ENCODE measurements around the gene PAPPA. TPM values are rescaled to one million over a fixed set of nuclear protein-coding genes. Genes with fewer than 3 reads are reported as not detected.

The PAPPA gene
- total and polyA plus RNA-seq, 8 donors, result 0.45 to 11.7 (median 1.9) TPM

DNA sequence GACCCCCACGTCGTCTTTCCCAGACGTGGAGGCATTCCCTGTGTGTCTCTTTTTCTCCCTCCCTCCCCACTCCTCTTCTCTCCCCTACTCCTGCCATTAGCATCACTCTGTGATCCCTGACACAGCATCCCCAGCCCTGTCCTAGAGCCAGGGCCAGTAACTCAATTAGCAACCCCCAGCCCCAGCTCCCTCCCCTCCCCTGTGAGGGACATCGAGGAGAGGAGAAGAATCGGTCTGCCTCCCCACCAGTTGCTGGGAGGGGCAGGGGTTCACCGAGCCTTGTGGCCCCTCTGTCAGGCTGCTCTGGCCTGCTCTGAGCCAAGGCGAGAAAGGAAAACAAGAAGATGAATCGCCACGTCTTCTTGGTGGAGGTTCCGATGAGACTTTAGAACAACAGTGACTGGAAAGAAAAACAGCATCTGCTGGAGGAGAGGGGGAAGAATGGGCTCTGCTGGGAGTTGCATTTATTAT, 123.1 kb downstream of the PAPPA start:
- TF ChIP-seq POLR2AphosphoS5 (IDR thresholded peaks at IDR 0.05) (no peak), POLR2A (IDR thresholded peaks at IDR 0.05) (no peak), EP300 (IDR thresholded peaks at IDR 0.05) (no peak)
- TF ChIP-seq, protein P1, sequence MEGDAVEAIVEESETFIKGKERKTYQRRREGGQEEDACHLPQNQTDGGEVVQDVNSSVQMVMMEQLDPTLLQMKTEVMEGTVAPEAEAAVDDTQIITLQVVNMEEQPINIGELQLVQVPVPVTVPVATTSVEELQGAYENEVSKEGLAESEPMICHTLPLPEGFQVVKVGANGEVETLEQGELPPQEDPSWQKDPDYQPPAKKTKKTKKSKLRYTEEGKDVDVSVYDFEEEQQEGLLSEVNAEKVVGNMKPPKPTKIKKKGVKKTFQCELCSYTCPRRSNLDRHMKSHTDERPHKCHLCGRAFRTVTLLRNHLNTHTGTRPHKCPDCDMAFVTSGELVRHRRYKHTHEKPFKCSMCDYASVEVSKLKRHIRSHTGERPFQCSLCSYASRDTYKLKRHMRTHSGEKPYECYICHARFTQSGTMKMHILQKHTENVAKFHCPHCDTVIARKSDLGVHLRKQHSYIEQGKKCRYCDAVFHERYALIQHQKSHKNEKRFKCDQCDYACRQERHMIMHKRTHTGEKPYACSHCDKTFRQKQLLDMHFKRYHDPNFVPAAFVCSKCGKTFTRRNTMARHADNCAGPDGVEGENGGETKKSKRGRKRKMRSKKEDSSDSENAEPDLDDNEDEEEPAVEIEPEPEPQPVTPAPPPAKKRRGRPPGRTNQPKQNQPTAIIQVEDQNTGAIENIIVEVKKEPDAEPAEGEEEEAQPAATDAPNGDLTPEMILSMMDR (IDR thresholded peaks at IDR 0.05), result no peak
- WGBS, 5 donors, result 31 to 52% (median 46%) methylated on average over 10 of the region's 10 CpGs
- H3K4me1 ChIP-seq, result no peaks in the 10 kb centered on the region
- H3K36me3 ChIP-seq, result no peaks in the 10 kb centered on the region
- DNase-seq, result peak in 1 of 2 donors; percentile 20
- H3K27me3 ChIP-seq, result no peaks in the 10 kb centered on the region
- no peak overlapping the region for H3K27ac ChIP-seq
- intact Hi-C loops (cut with DNase I; ENCODE audit: low total_unique reads), result no loop called here
- no peak overlapping the region for H3K4me3 ChIP-seq
- no peaks in the 10 kb centered on the region for H3K9me3 ChIP-seq

DNA sequence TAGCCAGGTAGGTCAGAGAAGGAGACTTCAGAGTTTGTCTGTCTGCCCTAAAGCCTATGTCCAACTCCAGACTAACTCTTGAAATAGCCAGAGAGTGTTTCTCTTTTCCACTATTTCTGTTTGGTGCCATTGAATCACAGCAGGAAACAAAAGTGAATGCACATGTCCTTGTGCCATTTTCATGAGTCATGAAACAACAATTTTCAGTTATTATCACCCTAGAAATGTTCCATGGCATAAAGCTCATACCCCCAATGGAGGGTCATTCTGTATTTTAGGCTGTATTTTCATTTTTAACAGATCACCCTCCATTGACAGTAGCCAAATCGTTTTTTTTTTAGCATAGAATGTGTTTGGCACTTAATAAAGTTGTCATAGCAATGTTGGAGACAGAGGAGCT, 124.7 kb downstream of the PAPPA start:
- Histone ChIP-seq H3K27me3 (no peaks in the 10 kb centered on the region), H3K36me3 (no peaks in the 10 kb centered on the region), H3K4me3 (no peak overlapping the region), H3K4me1 (no peaks in the 10 kb centered on the region), H3K27ac (no peak overlapping the region), H3K9me3 (no peaks in the 10 kb centered on the region)
- intact Hi-C loops (cut with DNase I; ENCODE audit: low total_unique reads), result no loop called here
- WGBS, 5 donors, result 36 to 54% (median 48%) methylated on average over 1 of the region's 1 CpG
- no peak for DNase-seq
- TF ChIP-seq POLR2AphosphoS5 (IDR thresholded peaks at IDR 0.05) (no peak), EP300 (IDR thresholded peaks at IDR 0.05) (no peak)
- TF ChIP-seq, protein P1 (IDR thresholded peaks at IDR 0.05), result no peak

DNA sequence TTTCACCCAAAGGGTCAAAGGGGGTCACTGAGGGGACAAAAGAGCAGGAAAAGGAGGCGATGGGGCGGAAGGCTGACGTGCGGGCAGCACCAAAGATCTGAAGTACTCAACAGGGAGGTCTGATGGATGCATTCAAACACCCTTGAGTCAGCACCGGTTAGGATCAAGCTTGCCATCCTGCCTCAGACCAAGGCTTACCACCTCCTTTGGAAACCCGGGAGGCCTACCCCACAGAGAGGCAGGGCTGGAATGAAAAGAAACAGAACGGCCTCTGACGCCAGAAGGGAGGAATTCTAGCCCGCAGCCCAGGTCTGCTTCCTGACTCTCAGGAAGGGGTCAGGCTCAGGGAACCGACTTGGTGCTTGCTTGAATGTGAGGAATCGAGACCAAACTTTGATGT, 125.6 kb downstream of the PAPPA start:
- Histone ChIP-seq H3K4me3 (no peak overlapping the region), H3K4me1 (no peaks in the 10 kb centered on the region), H3K27ac (no peak overlapping the region), H3K9me3 (no peaks in the 10 kb centered on the region), H3K27me3 (no peaks in the 10 kb centered on the region), H3K36me3 (no peaks in the 10 kb centered on the region)
- no peak for TF ChIP-seq EP300 (IDR thresholded peaks at IDR 0.05)
- no peak for TF ChIP-seq POLR2AphosphoS5 (IDR thresholded peaks at IDR 0.05)
- TF ChIP-seq POLR2A (IDR thresholded peaks at IDR 0.05), result no peak
- TF ChIP-seq, protein P1 (IDR thresholded peaks at IDR 0.05), result no peak
- WGBS, 5 donors, result 30 to 53% (median 41%) methylated on average over 10 to 11 of the region's 11 CpGs
- peak in 1 of 2 donors; percentile 10 for DNase-seq
- intact Hi-C loops (cut with DNase I; ENCODE audit: low total_unique reads), result no loop called here

DNA sequence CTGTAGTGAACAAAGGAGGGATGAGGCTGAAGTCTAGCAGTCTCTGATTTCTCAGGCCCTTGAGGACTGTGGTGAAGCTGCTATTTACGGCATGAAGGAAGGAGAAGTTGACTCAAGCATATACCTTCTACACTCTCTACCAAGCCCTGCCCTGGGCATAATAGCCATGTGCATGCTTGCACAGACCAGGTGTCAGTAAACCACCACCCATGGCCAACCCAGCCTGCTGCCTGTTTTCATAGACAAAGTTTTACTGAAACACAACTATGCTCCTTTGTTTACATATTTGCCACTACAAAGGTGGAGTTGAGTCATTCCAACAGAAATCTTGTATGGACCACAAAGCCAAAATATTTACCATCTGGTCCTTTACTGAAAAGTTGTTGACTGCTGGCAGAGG, 126.9 kb downstream of the PAPPA start:
- Histone ChIP-seq H3K4me3 (no peak overlapping the region), H3K4me1 (no peaks in the 10 kb centered on the region), H3K27me3 (no peaks in the 10 kb centered on the region), H3K27ac (no peak overlapping the region), H3K9me3 (no peaks in the 10 kb centered on the region), H3K36me3 (no peaks in the 10 kb centered on the region)
- TF ChIP-seq EP300 (IDR thresholded peaks at IDR 0.05), result no peak
- TF ChIP-seq POLR2A (IDR thresholded peaks at IDR 0.05), result no peak
- TF ChIP-seq, protein P1 (IDR thresholded peaks at IDR 0.05), result no peak
- TF ChIP-seq POLR2AphosphoS5 (IDR thresholded peaks at IDR 0.05), result no peak
- WGBS, 5 donors, result 82 to 95% (median 91%) methylated on average over 1 of the region's 1 CpG
- intact Hi-C loops (cut with DNase I; ENCODE audit: low total_unique reads), result no loop called here
- no peak for DNase-seq
